NCI-H2227 (cell line): ENCODE results near the gene DUSP7.

Experiments used
- DNase-seq: peaks from one replicate; lab custom pipeline; 2025; ENCODE audit not compliant: unreplicated experiment; lab: John Stamatoyannopoulos, UW

The DUSP7 gene

DNA sequence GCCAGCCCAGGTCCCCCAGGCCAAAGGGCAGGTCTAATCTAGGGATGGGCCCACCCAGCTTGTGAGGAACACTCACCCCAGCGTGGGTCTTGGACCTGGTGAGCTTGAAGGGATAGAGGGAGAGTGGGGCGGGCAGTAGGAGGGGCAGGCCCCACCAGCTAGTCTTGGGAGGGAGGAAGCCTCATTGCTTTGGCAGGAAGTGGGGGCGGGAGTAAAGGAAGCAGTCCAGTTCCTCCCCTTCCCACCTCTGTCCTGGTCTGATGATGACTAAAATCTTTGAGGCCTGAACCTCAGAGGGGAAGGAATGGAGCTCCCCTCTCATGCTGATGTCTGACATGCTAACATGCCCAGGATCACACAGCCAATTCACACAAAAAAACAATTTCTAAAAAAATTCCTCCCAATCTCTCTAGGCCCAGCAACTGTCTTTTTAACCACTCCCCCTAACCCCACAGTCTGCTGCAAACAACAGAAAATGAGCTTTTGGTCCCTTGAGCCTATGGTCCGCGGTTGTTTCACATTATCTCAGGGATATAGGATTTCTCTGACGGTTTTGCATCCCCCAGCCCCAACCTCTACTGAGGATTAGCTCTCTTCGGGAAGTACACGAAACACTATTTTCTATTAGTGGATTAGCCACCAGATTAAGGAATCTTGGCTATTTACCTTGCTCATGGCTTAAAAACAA, 30.7 kb upstream of the DUSP7 start:
- no peak for DNase-seq

GRCh38 chr3:52086461-52086860, 30.1 kb upstream of the DUSP7 start:
- DNase-seq: no peak

DNA sequence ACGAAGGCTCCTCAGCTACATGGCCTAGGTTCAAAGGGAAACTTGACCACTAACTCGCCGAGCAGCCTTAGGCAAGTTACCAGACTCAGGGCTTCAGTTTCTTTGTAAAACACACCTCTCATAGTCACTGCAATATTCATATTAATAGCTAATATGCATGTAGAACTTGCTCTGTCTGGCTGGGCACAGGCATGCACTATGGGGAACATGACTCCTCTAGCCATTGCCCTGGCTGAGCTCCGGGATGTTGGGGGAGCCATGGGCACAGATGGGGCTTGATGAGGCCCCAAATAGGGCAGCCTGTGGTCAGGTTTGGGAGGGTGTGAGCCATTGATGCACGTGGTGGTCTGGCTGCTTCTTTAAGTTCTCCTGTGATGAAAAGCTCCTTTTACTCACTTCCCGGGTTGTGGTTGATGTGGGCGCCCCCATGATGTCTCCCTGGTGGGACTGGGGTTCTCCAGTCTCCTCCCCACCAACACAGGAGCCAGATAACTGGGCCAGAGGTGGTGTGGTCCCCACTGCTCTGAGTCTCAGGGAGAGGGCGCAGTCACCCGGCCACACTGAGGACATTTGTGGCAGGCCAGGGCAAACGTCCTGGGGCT, 29.4 kb upstream of the DUSP7 start:
- DNase-seq: no peak

DNA sequence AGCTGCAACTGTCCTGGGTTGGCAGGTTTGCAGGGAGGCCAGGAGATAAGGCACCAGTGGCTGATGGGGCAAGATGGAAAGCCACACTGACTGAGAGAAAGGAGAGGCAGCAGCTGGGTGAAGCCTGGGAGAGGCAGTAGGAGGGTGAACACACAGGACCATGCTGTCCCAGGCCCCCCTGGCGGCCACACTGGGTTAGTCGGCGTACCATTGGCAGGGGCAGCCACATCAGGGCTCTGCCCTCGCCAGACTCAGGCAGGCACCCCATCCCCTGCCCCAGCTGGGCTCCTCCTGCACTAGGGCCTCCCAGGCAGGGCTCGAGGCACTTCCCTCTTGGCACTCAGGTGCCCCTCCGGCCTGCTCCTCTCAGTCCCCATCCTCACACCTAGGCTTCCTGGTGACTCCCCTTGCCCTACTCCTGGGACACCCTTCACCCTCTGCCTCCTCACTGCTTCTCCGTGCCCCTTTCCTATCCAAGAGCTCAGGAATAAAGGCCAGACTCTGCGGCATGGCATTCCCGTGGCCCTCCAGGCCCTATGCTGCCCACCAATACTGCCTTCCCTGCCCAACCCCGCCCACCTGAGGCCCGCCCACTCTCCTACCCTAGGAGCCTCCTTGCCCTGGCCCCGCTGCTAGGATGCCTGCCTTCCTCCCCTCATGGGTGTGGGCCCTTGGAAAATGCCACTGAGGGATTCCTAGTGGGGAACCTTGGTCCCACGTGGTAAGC, 28.7 kb upstream of the DUSP7 start:
- no peak for DNase-seq

- no peak for DNase-seq
Observed at GRCh38 chr3:52084216-52084945, 28.0 kb upstream of the DUSP7 start.

DNA sequence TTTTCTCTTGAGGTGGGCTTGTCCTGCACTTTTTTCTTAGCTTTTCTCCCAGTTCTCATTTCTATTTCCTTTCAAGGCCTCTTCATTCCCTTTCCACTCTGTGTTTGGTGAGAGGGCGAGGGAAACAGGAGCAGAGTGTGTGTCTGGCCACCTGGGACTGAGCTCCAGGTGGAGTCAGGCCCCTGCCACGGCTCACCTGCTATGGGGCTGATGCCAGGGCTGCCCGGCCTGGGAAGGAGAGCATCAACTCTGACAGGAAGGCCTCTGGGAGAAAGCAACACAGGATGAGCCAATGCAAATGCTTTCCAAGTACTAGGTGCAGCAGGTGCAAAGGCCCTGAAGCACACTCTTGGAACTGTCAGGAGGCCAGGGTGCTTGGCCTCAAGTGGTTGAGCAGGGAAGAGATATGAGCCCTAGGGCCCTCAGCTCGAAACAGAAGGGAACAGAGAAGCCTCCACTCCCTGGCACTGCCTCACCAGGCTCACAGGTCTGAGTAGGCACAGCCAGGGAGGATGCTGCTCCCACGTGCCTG, 27.3 kb upstream of the DUSP7 start:
- DNase-seq: no peak

DNA sequence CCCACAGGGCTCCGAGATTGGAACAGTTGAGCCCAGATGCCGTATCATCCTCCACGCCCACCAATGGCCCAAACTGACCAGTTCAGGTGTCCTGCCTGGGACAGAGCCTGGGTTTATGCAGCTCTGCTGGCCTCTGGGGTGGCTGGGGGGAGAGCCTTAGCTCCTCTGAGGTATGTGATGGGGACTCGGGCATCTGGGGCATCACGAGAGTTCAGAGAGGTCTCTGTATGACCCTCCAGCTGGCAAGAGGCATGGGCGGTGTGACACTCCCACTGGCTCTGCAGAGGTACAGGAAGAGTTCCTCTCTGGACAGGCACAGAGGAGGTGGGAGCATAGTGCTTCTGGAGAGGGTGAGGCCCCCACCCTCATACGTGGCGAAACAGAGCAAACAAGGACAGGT, 26.6 kb upstream of the DUSP7 start:
- DNase-seq: no peak

GRCh38 chr3:52080830-52081719, 24.7 kb upstream of the DUSP7 start:
- DNase-seq: no peak

GRCh38 chr3:52079958-52080357, 23.6 kb upstream of the DUSP7 start:
- DNase-seq: no peak

DNA sequence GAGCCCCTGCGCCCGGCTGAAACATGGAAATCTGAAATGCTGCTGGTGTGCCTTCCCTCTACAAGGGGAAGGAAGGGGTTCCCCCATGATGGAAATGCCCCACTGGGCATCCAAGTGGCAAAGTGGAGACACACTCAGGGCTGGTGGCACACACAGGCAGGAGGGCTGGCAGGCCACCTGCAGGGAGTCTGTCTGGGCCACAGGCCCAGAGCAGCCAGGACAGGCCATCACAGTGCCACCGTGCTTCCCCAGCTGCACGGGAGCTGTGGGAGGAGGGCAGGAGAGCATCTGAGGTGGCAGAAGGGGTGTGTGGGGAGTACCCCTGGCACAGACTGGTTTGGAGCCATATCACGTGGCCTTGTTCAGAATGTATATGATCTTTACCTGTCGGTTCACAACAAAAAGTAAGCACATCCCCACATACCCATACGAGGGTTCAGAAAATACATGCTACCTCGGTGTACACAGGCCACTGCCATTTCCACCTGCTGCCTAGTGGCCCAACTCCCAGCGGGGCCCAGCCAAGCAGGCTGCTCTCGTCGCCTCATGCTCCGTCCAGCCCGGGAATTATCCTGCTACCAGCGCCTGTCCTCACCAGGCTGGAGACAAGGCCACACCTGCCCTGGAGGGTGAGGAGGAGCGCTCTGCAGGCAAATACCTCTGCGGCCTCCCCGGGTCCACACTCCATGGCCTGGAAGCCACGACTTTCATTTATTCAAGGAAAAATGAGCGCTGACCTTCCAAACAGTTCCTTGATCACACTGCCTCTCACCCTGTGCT, 22.6 kb upstream of the DUSP7 start:
- DNase-seq: no peak

- DNase-seq: no peak
Observed at GRCh38 chr3:52077925-52078324, 21.6 kb upstream of the DUSP7 start.

GRCh38 chr3:52076896-52077780, 20.8 kb upstream of the DUSP7 start:
- DNase-seq: no peak

- no peak for DNase-seq
Observed at GRCh38 chr3:52073490-52073889, 17.1 kb upstream of the DUSP7 start.

DNA sequence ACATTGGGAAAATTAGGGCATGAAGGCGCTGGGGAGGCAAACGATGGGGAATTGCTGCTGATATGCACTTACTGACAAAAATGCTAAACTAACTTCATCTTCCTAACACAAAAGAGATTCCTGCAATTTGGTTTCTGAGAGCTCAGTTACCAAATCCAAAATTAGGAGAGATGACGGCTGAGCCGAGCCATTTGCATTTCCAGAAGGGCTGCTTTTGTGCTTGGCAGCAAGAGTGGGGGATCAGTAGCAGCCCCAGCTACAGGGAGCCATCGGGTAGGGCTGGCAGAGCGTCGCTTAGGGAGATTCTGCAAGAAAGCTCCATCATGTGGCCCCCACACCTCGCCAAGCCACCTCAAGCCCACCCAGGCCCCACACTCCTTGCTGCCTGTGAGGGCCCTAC, 16.1 kb upstream of the DUSP7 start:
- no peak for DNase-seq

DNA sequence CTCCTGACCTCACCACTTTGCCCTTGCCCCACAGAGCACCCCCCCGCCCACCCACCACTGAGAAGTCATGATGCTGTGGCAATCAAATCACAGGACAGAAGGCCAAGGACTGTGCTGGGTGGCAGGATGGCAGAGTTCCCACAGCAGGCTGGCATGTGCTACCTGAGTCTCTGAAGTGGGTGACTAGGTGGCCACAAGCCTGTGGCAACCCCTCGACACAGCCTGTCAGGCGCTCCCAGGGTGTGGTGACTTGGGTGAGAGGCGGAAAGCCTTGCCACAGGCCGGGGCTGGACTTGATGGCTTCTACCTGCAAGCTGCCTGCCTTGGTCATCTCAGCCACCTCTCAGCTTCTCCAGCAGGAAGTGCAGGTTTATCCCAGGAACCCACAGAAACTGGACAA, 15.6 kb upstream of the DUSP7 start:
- DNase-seq: no peak

- DNase-seq: no peak
Observed at GRCh38 chr3:52070724-52071621, 14.6 kb upstream of the DUSP7 start.

GRCh38 chr3:52069855-52070254, 13.5 kb upstream of the DUSP7 start:
- no peak for DNase-seq

DNA sequence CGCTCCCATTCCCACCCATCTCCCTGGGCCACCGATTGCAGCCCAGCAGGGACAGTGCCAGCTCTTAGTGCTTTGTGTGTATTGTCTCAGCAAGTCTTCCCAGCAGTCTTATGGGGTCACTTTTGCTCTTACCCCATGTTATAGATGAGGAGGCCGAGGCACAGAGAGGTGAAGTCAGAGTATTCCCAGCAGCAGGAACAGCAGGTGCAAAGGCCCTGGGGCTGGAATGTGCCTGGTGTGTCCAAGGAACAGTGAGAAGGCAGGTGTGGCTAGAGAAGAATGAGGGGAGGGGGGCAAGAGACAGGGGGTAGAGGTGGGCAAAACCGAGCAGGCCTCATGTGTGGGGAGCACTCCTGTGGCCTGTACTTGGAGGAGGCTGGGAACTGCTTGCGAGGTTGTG, 12.8 kb upstream of the DUSP7 start:
- no peak for DNase-seq
